Measurements from ENCODE around the gene ADAT1. TPM values are rescaled to one million over a fixed set of nuclear protein-coding genes. Genes with fewer than 3 reads are reported as not detected.

Gene ADAT1
- polyA plus RNA-seq, 1 of the 3 experiments (the other 2 are of a cell fraction): 51.1 TPM

- Histone ChIP-seq H3K9ac (no peak overlapping the region), H3K4me2 (no peak overlapping the region), H3K4me3 (ENCODE audit: low read depth in 2 of 2, low read length in 1 of 2) (no peak overlapping the region), H3K27me3 (ENCODE audit: insufficient read depth) (no peaks in the 10 kb centered on the region), H3K9me3 (no peaks in the 10 kb centered on the region), H3K9me2 (no peaks in the 10 kb centered on the region), H3K27ac (ENCODE audit: low read depth in 2 of 2, low read length in 1 of 2) (no peak overlapping the region), H3K79me2 (ENCODE audit: insufficient read depth) (peaks cover 3% of the 10 kb centered on the region), H3K4me1 (ENCODE audit: control insufficient read depth in 1 of 2, insufficient read depth in 2 of 2, low read depth in 1 of 2, low read length in 1 of 2) (no peaks in the 10 kb centered on the region), H3K36me3 (replicated peaks in 1 of 2; ENCODE audit: control insufficient read depth in 1 of 2, insufficient read depth in 2 of 2, low read length in 1 of 2) (peaks cover 36 to 41% of the 10 kb centered on the region in 2 experiments), H2AFZ (ENCODE audit: low read depth) (no peak overlapping the region), H4K20me1 (ENCODE audit: insufficient read depth) (no peaks in the 10 kb centered on the region), H3F3A (replicated peaks; ENCODE audit: insufficient read depth) (peaks cover 4% of the 10 kb centered on the region)
- DNase-seq: no peak
- WGBS (ENCODE audit: low lambda C conversion rate): 98% methylated on average over 3 of the region's 6 CpGs
- CTCF ChIA-PET: no interaction called here
- POLR2A ChIA-PET: no interaction called here
- TF ChIP-seq TAF1 (IDR thresholded peaks at IDR 0.05; ENCODE audit: borderline replicate concordance, low read depth, low read length) (no peak), IRF3 (IDR thresholded peaks at IDR 0.05; ENCODE audit: low read depth, low read length) (no peak), POLR2AphosphoS5 (IDR thresholded peaks at IDR 0.05; ENCODE audit: low read depth, low read length) (no peak), REST (IDR thresholded peaks at IDR 0.05; ENCODE audit: low read depth, low read length) (no peak), ELF1 (IDR thresholded peaks at IDR 0.05) (no peak)
Measured at GRCh38 chr16:75660321-75660720, 37.2 kb upstream of the ADAT1 start.

- Histone ChIP-seq H4K20me1 (ENCODE audit: insufficient read depth) (peaks cover 13% of the 10 kb centered on the region), H3K4me3 (ENCODE audit: low read depth in 2 of 2, low read length in 1 of 2) (no peak overlapping the region), H2AFZ (ENCODE audit: low read depth) (no peak overlapping the region), H3K36me3 (replicated peaks in 1 of 2; ENCODE audit: control insufficient read depth in 1 of 2, insufficient read depth in 2 of 2, low read length in 1 of 2) (peaks cover 46 to 52% of the 10 kb centered on the region in 2 experiments), H3K27me3 (ENCODE audit: insufficient read depth) (no peaks in the 10 kb centered on the region), H3K79me2 (ENCODE audit: insufficient read depth) (peaks cover 23% of the 10 kb centered on the region), H3K9me2 (no peaks in the 10 kb centered on the region), H3K9ac (no peak overlapping the region), H3F3A (replicated peaks; ENCODE audit: insufficient read depth) (peaks cover 17% of the 10 kb centered on the region), H3K27ac (ENCODE audit: low read depth in 2 of 2, low read length in 1 of 2) (no peak overlapping the region), H3K4me1 (ENCODE audit: control insufficient read depth in 1 of 2, insufficient read depth in 2 of 2, low read depth in 1 of 2, low read length in 1 of 2) (peaks cover 5 to 12% of the 10 kb centered on the region in 2 experiments; a peak in 1 of 4 replicates), H3K4me2 (no peak overlapping the region), H3K9me3 (no peaks in the 10 kb centered on the region)
- CTCF ChIA-PET: interaction anchor here (1.4 kb wide), 1 partner anchor 188 kb away, joined by 6 read pairs; no protein-coding TSS in a partner anchor
- TF ChIP-seq USF2 (IDR thresholded peaks at IDR 0.05; ENCODE audit: borderline replicate concordance, low read depth, low read length): no peak
- TF ChIP-seq SIN3A (IDR thresholded peaks at IDR 0.05; ENCODE audit: borderline replicate concordance, low read depth, low read length): no peak
- TF ChIP-seq YY1 (IDR thresholded peaks at IDR 0.05; ENCODE audit: low read depth): no peak
- no peak for TF ChIP-seq RFX5 (IDR thresholded peaks at IDR 0.05; ENCODE audit: low read length)
- TF ChIP-seq IRF3 (IDR thresholded peaks at IDR 0.05; ENCODE audit: low read depth, low read length): no peak
- no peak for TF ChIP-seq FOSL2 (IDR thresholded peaks at IDR 0.05; ENCODE audit: borderline replicate concordance, low read depth)
- TF ChIP-seq FOXM1 (IDR thresholded peaks at IDR 0.05; ENCODE audit: low read depth): no peak
- TF ChIP-seq CHD2 (IDR thresholded peaks at IDR 0.05; ENCODE audit: low read length, partially characterized antibody): no peak
- TF ChIP-seq MXI1 (IDR thresholded peaks at IDR 0.05; ENCODE audit: low read depth, low read length): no peak
- no peak for TF ChIP-seq PBX3 (IDR thresholded peaks at IDR 0.05)
- TF ChIP-seq RXRA (IDR thresholded peaks at IDR 0.05; ENCODE audit: borderline replicate concordance, low read depth): no peak
- TF ChIP-seq NRF1 (IDR thresholded peaks at IDR 0.05; ENCODE audit: low read depth, low read length): no peak
- POLR2A ChIA-PET: no interaction called here
- WGBS (ENCODE audit: low lambda C conversion rate): 100% methylated on average over 1 of the region's 2 CpGs
- DNase-seq: no peak
Measured at GRCh38 chr16:75658175-75658574, 35.1 kb upstream of the ADAT1 start.
